Measurements from ENCODE around the gene ABO.
"Not testable (repeated sequence)": the region's sequence is repeated elsewhere in the genome, so short reads cannot be mapped to it uniquely, and the experiment has no call there.

Gene ABO

GRCh38 chr9:133238272-133238850 lies 36.6 kb downstream of the ABO start:
- Histone ChIP-seq H3K4me3 (ENCODE audit: low read length) (peak overlapping the region; percentile 50), H3K9me2 (replicated peaks; ENCODE audit: control insufficient read depth, low read length) (no peaks in the 10 kb centered on the region), H3K27ac (ENCODE audit: low read depth, low read length) (no peak overlapping the region), H3K27me3 (ENCODE audit: control insufficient read depth, low read length) (no peaks in the 10 kb centered on the region), H3K36me3 (ENCODE audit: control insufficient read depth, low read length) (no peaks in the 10 kb centered on the region), H3K79me2 (ENCODE audit: control insufficient read depth, low read length) (no peaks in the 10 kb centered on the region), H3K9me3 (ENCODE audit: control insufficient read depth, insufficient read depth, low read length) (no peaks in the 10 kb centered on the region), H3K4me2 (ENCODE audit: low read length) (peak overlapping the region; percentile 68), H3K4me1 (ENCODE audit: control insufficient read depth, low read length) (peaks cover 7% of the 10 kb centered on the region), H4K20me1 (ENCODE audit: control insufficient read depth, insufficient read depth, low read depth, low read length) (no peaks in the 10 kb centered on the region), H3F3A (ENCODE audit: control insufficient read depth, insufficient read depth) (no peaks in the 10 kb centered on the region)
- no peak for TF ChIP-seq CTCF (IDR thresholded peaks at IDR 0.05; ENCODE audit: low read depth, low read length, poor library complexity, severe bottlenecking)
- TF ChIP-seq EZH2phosphoT487 (IDR thresholded peaks at IDR 0.05; ENCODE audit: borderline replicate concordance, low read length): no peak

- H3K4me2 ChIP-seq (ENCODE audit: low read length): no peak overlapping the region
- H3K79me2 ChIP-seq (ENCODE audit: control insufficient read depth, low read length): no peaks in the 10 kb centered on the region
- H3K9me3 ChIP-seq (ENCODE audit: control insufficient read depth, insufficient read depth, low read length): no peaks in the 10 kb centered on the region
- no peak overlapping the region for H3K27ac ChIP-seq (ENCODE audit: low read depth, low read length)
- no peaks in the 10 kb centered on the region for H3K36me3 ChIP-seq (ENCODE audit: control insufficient read depth, low read length)
- no peaks in the 10 kb centered on the region for H4K20me1 ChIP-seq (ENCODE audit: control insufficient read depth, insufficient read depth, low read depth, low read length)
- no peaks in the 10 kb centered on the region for H3K9me2 ChIP-seq (replicated peaks; ENCODE audit: control insufficient read depth, low read length)
- no peaks in the 10 kb centered on the region for H3F3A ChIP-seq (ENCODE audit: control insufficient read depth, insufficient read depth)
- no peaks in the 10 kb centered on the region for H3K27me3 ChIP-seq (ENCODE audit: control insufficient read depth, low read length)
- no peak for TF ChIP-seq EZH2phosphoT487 (IDR thresholded peaks at IDR 0.05; ENCODE audit: borderline replicate concordance, low read length)
- no peak for TF ChIP-seq CTCF (IDR thresholded peaks at IDR 0.05; ENCODE audit: low read depth, low read length, poor library complexity, severe bottlenecking)
- H3K4me1 ChIP-seq (ENCODE audit: control insufficient read depth, low read length): peaks cover 7% of the 10 kb centered on the region
- no peak overlapping the region for H3K4me3 ChIP-seq (ENCODE audit: low read length)
Measured at GRCh38 chr9:133237035-133237731, 37.8 kb downstream of the ABO start.

DNA sequence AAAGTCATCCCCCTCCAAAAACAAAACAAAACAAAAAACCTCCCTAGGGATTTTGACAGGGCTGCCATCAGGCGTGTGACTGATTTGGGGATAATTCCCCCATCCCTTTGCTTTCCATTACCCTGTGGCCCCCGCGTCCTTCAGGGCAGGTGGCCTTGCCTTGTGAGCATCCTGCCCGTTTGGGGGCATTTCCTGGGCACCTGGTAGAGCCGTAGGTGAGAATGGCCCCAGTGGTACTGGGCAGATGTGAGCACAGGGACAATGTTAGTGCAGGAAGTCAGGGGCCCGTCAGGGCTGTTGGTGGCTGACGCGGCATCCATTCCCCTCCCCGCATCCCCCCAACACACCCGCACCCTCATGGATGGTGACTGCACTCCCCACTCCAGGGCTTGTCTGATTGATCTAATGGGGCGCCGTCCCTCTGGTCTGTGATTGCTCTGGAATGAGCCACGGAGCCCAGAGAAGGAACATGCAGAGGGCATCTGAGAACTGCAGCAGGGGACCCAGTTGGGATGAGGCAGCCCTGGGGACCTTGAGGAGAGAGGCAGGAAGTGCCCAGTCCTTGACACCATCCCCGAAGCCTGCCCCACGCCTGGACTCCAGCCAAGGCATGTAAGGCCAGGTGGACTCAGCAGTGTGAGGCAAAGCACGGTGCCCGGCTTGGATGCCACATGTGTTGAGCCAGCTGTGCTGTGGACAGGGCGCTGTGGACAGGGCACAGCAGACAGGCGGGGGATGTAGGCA lies 38.5 kb downstream of the ABO start:
- not testable (repeated sequence) for H3K36me3 ChIP-seq (ENCODE audit: control insufficient read depth, low read length); H3K9me2 ChIP-seq (replicated peaks; ENCODE audit: control insufficient read depth, low read length); H3K27ac ChIP-seq (ENCODE audit: low read depth, low read length); H4K20me1 ChIP-seq (ENCODE audit: control insufficient read depth, insufficient read depth, low read depth, low read length); H3K9me3 ChIP-seq (ENCODE audit: control insufficient read depth, insufficient read depth, low read length); H3K4me2 ChIP-seq (ENCODE audit: low read length); H3K4me3 ChIP-seq (ENCODE audit: low read length); H3K79me2 ChIP-seq (ENCODE audit: control insufficient read depth, low read length); H3K4me1 ChIP-seq (ENCODE audit: control insufficient read depth, low read length); H3K27me3 ChIP-seq (ENCODE audit: control insufficient read depth, low read length); H3F3A ChIP-seq (ENCODE audit: control insufficient read depth, insufficient read depth)

Measured in DOHH2 (cell line).